ENCODE results near the gene EXOC4. TPM values are rescaled to one million over a fixed set of nuclear protein-coding genes. Genes with fewer than 3 reads are reported as not detected.

Gene EXOC4
- total and polyA plus RNA-seq, 7 donors, result 16.4 to 76.7 (median 50.7) TPM

- no peak overlapping the region for H3K27ac ChIP-seq
- WGBS, 2 donors, result 93 to 97% methylated on average over 6 of the region's 6 CpGs
- H3K4me3 ChIP-seq, result no peak overlapping the region
- DNase-seq, result no peak
- intact Hi-C loops (cut with DNase I), result no loop called here
- no peaks in the 10 kb centered on the region for H3K9me3 ChIP-seq
- peaks cover 0 to 7% (median 0%) of the 10 kb centered on the region in 4 donors for H3K36me3 ChIP-seq
- no peak for TF ChIP-seq EP300 (IDR thresholded peaks at IDR 0.05)
- no peak for TF ChIP-seq POLR2A (IDR thresholded peaks at IDR 0.05)
- TF ChIP-seq POLR2AphosphoS5 (IDR thresholded peaks at IDR 0.05), result no peak
- no peak for TF ChIP-seq CTCF (IDR thresholded peaks at IDR 0.05)
- no peaks in the 10 kb centered on the region for H3K27me3 ChIP-seq
- H3K4me1 ChIP-seq, result no peaks in the 10 kb centered on the region
Observed at GRCh38 chr7:133812877-133813276, 560.0 kb downstream of the EXOC4 start.

- no peak overlapping the region for H3K27ac ChIP-seq
- intact Hi-C loops (cut with DNase I), result no loop called here
- H3K4me1 ChIP-seq, result no peaks in the 10 kb centered on the region
- no peak for DNase-seq
- WGBS, 2 donors, result 71 to 82% methylated on average over 3 of the region's 3 CpGs
- H3K27me3 ChIP-seq, result no peaks in the 10 kb centered on the region
- TF ChIP-seq EP300 (IDR thresholded peaks at IDR 0.05) (no peak), CTCF (IDR thresholded peaks at IDR 0.05) (no peak), POLR2A (IDR thresholded peaks at IDR 0.05) (no peak)
- H3K4me3 ChIP-seq, result no peak overlapping the region
- H3K36me3 ChIP-seq, result peaks cover 0 to 19% (median 0%) of the 10 kb centered on the region in 4 donors
- no peaks in the 10 kb centered on the region for H3K9me3 ChIP-seq
Observed at GRCh38 chr7:133815611-133816210, 562.8 kb downstream of the EXOC4 start.

GRCh38 chr7:133819695-133820094 lies 566.8 kb downstream of the EXOC4 start:
- no peaks in the 10 kb centered on the region for H3K4me1 ChIP-seq
- H3K36me3 ChIP-seq, result peaks cover 0 to 19% (median 0%) of the 10 kb centered on the region in 4 donors
- H3K4me3 ChIP-seq, result no peak overlapping the region
- no peak for TF ChIP-seq CTCF (IDR thresholded peaks at IDR 0.05)
- no peak for TF ChIP-seq EP300 (IDR thresholded peaks at IDR 0.05)
- no peak for TF ChIP-seq POLR2A (IDR thresholded peaks at IDR 0.05)
- no peak for TF ChIP-seq POLR2AphosphoS5 (IDR thresholded peaks at IDR 0.05)
- no peaks in the 10 kb centered on the region for H3K9me3 ChIP-seq
- DNase-seq, result no peak
- H3K27me3 ChIP-seq, result no peaks in the 10 kb centered on the region
- WGBS, 2 donors, result 97 to 98% methylated on average over 3 of the region's 3 CpGs
- intact Hi-C loops (cut with DNase I), result no loop called here
- no peak overlapping the region for H3K27ac ChIP-seq

- Histone ChIP-seq H3K36me3 (peaks cover 0 to 19% (median 0%) of the 10 kb centered on the region in 4 donors), H3K27me3 (no peaks in the 10 kb centered on the region), H3K9me3 (no peaks in the 10 kb centered on the region), H3K4me1 (no peaks in the 10 kb centered on the region), H3K27ac (no peak overlapping the region), H3K4me3 (no peak overlapping the region)
- TF ChIP-seq POLR2A (IDR thresholded peaks at IDR 0.05) (no peak), CTCF (IDR thresholded peaks at IDR 0.05) (no peak), POLR2AphosphoS5 (IDR thresholded peaks at IDR 0.05) (no peak), EP300 (IDR thresholded peaks at IDR 0.05) (no peak)
- 95 to 96% methylated on average over 4 of the region's 4 CpGs for WGBS, 2 donors
- no peak for DNase-seq
- intact Hi-C loops (cut with DNase I), result no loop called here
Observed at GRCh38 chr7:133820584-133820983, 567.7 kb downstream of the EXOC4 start.

- intact Hi-C loops (cut with DNase I), result no loop called here
- Histone ChIP-seq H3K36me3 (peaks cover 0 to 19% (median 0%) of the 10 kb centered on the region in 4 donors), H3K9me3 (no peaks in the 10 kb centered on the region), H3K27ac (no peak overlapping the region), H3K27me3 (no peaks in the 10 kb centered on the region), H3K4me1 (no peaks in the 10 kb centered on the region), H3K4me3 (no peak overlapping the region)
- TF ChIP-seq POLR2A (IDR thresholded peaks at IDR 0.05) (no peak), EP300 (IDR thresholded peaks at IDR 0.05) (no peak), POLR2AphosphoS5 (IDR thresholded peaks at IDR 0.05) (no peak), CTCF (IDR thresholded peaks at IDR 0.05) (no peak)
- no peak for DNase-seq
- whole genome bisulfite sequencing, 2 donors, result 92 to 96% methylated on average over 2 of the region's 2 CpGs
Observed at GRCh38 chr7:133821171-133821570, 568.3 kb downstream of the EXOC4 start.

Data from sigmoid colon (tissue), 7 donors.